ENCODE results near the gene RSAD2.

- TF ChIP-seq, protein P1, sequence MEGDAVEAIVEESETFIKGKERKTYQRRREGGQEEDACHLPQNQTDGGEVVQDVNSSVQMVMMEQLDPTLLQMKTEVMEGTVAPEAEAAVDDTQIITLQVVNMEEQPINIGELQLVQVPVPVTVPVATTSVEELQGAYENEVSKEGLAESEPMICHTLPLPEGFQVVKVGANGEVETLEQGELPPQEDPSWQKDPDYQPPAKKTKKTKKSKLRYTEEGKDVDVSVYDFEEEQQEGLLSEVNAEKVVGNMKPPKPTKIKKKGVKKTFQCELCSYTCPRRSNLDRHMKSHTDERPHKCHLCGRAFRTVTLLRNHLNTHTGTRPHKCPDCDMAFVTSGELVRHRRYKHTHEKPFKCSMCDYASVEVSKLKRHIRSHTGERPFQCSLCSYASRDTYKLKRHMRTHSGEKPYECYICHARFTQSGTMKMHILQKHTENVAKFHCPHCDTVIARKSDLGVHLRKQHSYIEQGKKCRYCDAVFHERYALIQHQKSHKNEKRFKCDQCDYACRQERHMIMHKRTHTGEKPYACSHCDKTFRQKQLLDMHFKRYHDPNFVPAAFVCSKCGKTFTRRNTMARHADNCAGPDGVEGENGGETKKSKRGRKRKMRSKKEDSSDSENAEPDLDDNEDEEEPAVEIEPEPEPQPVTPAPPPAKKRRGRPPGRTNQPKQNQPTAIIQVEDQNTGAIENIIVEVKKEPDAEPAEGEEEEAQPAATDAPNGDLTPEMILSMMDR (IDR thresholded peaks at IDR 0.05; ENCODE audit: insufficient read depth, low read length, poor library complexity, severe bottlenecking): no peak
- TF ChIP-seq EZH2phosphoT487 (conservative IDR thresholded peaks at IDR 0.05; ENCODE audit: low read length): no peak
Observed at GRCh38 chr2:6937157-6937556, 59.6 kb downstream of the RSAD2 start.
